Breast epithelium (tissue), 4 donors: ENCODE measurements around the gene CHMP1B. TPM values are rescaled to one million over a fixed set of nuclear protein-coding genes. Genes with fewer than 3 reads are reported as not detected.
"Not testable (repeated sequence)": the region's sequence is repeated elsewhere in the genome, so short reads cannot be mapped to it uniquely, and the experiment has no call there.

Experiments used
- DNase-seq, 2 donors: peaks; one replicate each; pipeline ENCODE4 v3.0.0-alpha.2; 2019; ENCODE audit warnings: low spot score in 2 of 2
- H3K27ac ChIP-seq, 2 donors: fragments of 200-600 bp; sonication (generic) in 1 of 2; one replicate each; pipeline ENCODE4 v1.5.1; 2016 to 2019; ENCODE audit warnings: mild to moderate bottlenecking in 1 of 2
- H3K27me3 ChIP-seq, 2 donors: fragments of 200-600 bp; sonication (generic) in 1 of 2; one replicate each; pipeline versions ENCODE4 v1.5.1 to v1.6.0; 2017 to 2019; ENCODE audit warnings: control low read depth in 1 of 2, mild to moderate bottlenecking in 1 of 2
- H3K36me3 ChIP-seq: fragments of 200-600 bp; one replicate; pipeline ENCODE4 v1.5.1; 2019
- H3K4me1 ChIP-seq, 2 donors: fragments of 200-600 bp; sonication (generic); one replicate each; pipeline ENCODE4 v1.5.1; 2016 to 2019; ENCODE audit warnings: control low read depth in 1 of 2
- H3K4me3 ChIP-seq, 3 donors: fragments of 200-600 bp; sonication (generic); 1 replicate in 2 of 3; 2 replicates in 1 of 3; pipeline ENCODE4 v1.5.1; 2016 to 2019; ENCODE audit warnings: mild to moderate bottlenecking in 3 of 3, moderate library complexity in 2 of 3
- H3K9me3 ChIP-seq, 2 donors: fragments of 200-600 bp; sonication (generic) in 1 of 2; one replicate each; pipeline ENCODE4 v1.5.1; 2016 to 2019; ENCODE audit warnings: control low read depth in 1 of 2
- POLR2A ChIP-seq: fragments of 450-650 bp; IDR thresholded peaks from one replicate; pipeline ENCODE4 v1.6.1; 2016; ENCODE audit warnings: antibody characterized with exemption, mild to moderate bottlenecking, moderate library complexity
- POLR2AphosphoS5 ChIP-seq, 3 donors: sonication (generic); formaldehyde crosslinking; IDR thresholded peaks; one replicate each; pipeline ENCODE4 v1.6.1; 2017; ENCODE audit warnings: antibody characterized with exemption in 3 of 3
- intact Hi-C: fragments of 100-400 bp; cut with DNase I; formaldehyde crosslinking; loops from one replicate; pipeline ENCODE4 v1.15.1; 2023; ENCODE audit warnings: low total_unique reads
- total RNA-seq, 3 donors: library from RNA; depleted of rRNA; stranded (reverse); fragments of >200 nt; gene quantifications; one replicate each; pipeline ENCODE4 v1.1.0, GENCODE V29; 2016
- TF ChIP-seq, protein P1 (sequence below), 3 donors: fragments of 450-650 bp; IDR thresholded peaks; one replicate each; pipeline ENCODE4 v1.5.1; 2016 to 2017; ENCODE audit warnings: antibody characterized with exemption in 3 of 3, mild to moderate bottlenecking in 3 of 3, moderate library complexity in 3 of 3

CHMP1B gene
- total RNA-seq, 3 donors from 2014 or later, result 41.0 to 63.4 (median 44.8) TPM

- no peaks in the 10 kb centered on the region for H3K9me3 ChIP-seq
- H3K36me3 ChIP-seq, result no peaks in the 10 kb centered on the region
- peak overlapping the region; percentile 85 to 95 (median 90) for H3K4me3 ChIP-seq
- H3K27me3 ChIP-seq, result no peaks in the 10 kb centered on the region
- TF ChIP-seq POLR2A, result no peak
- TF ChIP-seq POLR2AphosphoS5 (IDR thresholded peaks at IDR 0.05), result no peak
- TF ChIP-seq, protein P1, sequence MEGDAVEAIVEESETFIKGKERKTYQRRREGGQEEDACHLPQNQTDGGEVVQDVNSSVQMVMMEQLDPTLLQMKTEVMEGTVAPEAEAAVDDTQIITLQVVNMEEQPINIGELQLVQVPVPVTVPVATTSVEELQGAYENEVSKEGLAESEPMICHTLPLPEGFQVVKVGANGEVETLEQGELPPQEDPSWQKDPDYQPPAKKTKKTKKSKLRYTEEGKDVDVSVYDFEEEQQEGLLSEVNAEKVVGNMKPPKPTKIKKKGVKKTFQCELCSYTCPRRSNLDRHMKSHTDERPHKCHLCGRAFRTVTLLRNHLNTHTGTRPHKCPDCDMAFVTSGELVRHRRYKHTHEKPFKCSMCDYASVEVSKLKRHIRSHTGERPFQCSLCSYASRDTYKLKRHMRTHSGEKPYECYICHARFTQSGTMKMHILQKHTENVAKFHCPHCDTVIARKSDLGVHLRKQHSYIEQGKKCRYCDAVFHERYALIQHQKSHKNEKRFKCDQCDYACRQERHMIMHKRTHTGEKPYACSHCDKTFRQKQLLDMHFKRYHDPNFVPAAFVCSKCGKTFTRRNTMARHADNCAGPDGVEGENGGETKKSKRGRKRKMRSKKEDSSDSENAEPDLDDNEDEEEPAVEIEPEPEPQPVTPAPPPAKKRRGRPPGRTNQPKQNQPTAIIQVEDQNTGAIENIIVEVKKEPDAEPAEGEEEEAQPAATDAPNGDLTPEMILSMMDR (IDR thresholded peaks at IDR 0.05), result no peak
- intact Hi-C loops, result loop anchor here (5.0 kb wide), 1 partner anchor 1378 kb away; no protein-coding TSS in a partner anchor
- H3K4me1 ChIP-seq, result peaks cover 0 to 5% of the 10 kb centered on the region in 2 donors
- peak overlapping the region; percentile 94 to 99 for H3K27ac ChIP-seq
- DNase-seq, result no peak
These were observed 430 bp upstream of the CHMP1B start for GRCh38 chr18:11850821-11851145.

- no peaks in the 10 kb centered on the region for H3K27me3 ChIP-seq
- H3K27ac ChIP-seq, result peak overlapping the region; percentile 94 to 99
- peak overlapping the region; percentile 85 to 95 (median 90) for H3K4me3 ChIP-seq
- peaks cover 0 to 5% of the 10 kb centered on the region in 2 donors for H3K4me1 ChIP-seq
- intact Hi-C loops, result loop anchor here (5.0 kb wide), 1 partner anchor 1380 kb away; no protein-coding TSS in a partner anchor
- peak in 1 of 2 donors; percentile 30 for DNase-seq
- no peaks in the 10 kb centered on the region for H3K9me3 ChIP-seq
- TF ChIP-seq, protein P1 (IDR thresholded peaks at IDR 0.05), result no peak
- TF ChIP-seq POLR2A, result no peak
- TF ChIP-seq POLR2AphosphoS5 (IDR thresholded peaks at IDR 0.05), result no peak
- H3K36me3 ChIP-seq, result no peaks in the 10 kb centered on the region
These were observed 659 bp downstream of the CHMP1B start for GRCh38 chr18:11851806-11852337.

DNA sequence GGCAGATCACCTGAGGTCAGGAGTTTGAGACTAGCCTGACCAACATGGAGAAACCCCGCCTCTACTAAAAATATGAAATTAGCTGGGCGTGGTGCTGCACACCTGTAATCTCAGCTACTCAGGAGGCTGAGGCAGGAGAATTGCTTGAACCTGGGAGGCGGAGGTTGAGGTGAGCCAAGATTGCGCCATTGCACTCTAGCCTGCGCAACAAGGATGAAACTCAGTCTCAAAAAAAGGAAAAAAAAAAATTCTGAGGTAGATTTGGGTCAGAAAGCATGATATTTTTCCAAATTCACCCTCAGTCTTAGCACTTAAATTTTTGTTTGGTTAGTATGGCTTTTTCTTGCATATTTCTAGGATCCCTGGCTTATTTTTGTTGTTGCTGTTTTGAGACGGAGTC is 3.3 kb downstream of the CHMP1B start:
- H3K27ac ChIP-seq, H3K4me3 ChIP-seq, H3K4me1 ChIP-seq, H3K27me3 ChIP-seq, H3K36me3 ChIP-seq, DNase-seq, H3K9me3 ChIP-seq: not testable (repeated sequence)
- intact Hi-C loops, result loop anchor here (5.0 kb wide), 1 partner anchor 1382 kb away; no protein-coding TSS in a partner anchor

- H3K27ac ChIP-seq, result peak overlapping the region in 1 of 2 donors; percentile 13
- H3K4me3 ChIP-seq, result no peak overlapping the region
- H3K27me3 ChIP-seq, result no peaks in the 10 kb centered on the region
- H3K4me1 ChIP-seq, result no peaks in the 10 kb centered on the region
- no peak for DNase-seq
- TF ChIP-seq, protein P1 (IDR thresholded peaks at IDR 0.05), result no peak
- TF ChIP-seq POLR2AphosphoS5 (IDR thresholded peaks at IDR 0.05) (no peak), POLR2A (no peak)
- no peaks in the 10 kb centered on the region for H3K9me3 ChIP-seq
- intact Hi-C loops, result no loop called here
- no peaks in the 10 kb centered on the region for H3K36me3 ChIP-seq
These were observed 6.1 kb downstream of the CHMP1B start for GRCh38 chr18:11857177-11857887.

DNA sequence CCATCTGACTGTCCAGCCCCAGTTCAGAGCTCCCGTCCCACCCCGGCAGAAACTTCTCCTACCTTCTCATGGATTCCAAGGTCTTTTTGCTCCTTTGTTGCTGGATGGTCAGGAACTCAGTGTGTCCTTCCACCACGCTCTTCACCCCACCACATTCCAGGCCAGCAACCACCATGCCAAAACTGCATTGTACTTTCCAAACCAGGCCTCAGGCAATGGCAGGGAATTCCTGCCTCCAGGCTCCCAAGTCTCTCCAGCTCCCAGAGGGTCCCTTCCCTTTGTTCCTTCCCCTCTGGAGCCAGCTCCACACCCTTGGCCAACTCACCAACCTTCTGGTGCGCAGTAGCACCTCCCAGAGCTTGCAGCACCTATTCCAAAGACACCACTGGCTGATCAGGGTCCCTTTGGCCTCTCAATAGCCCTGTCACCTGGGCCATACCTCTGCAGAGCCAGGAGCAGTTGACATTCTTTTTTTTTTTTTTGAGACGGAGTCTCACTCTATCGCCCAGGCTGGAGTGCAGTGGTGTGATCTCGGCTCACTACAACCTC is 8.1 kb downstream of the CHMP1B start:
- H3K27me3 ChIP-seq, result no peaks in the 10 kb centered on the region
- no peak for DNase-seq
- no peak overlapping the region for H3K27ac ChIP-seq
- intact Hi-C loops, result no loop called here
- TF ChIP-seq, protein P1 (IDR thresholded peaks at IDR 0.05), result no peak
- no peak for TF ChIP-seq POLR2A
- TF ChIP-seq POLR2AphosphoS5 (IDR thresholded peaks at IDR 0.05), result no peak
- no peaks in the 10 kb centered on the region for H3K36me3 ChIP-seq
- H3K4me1 ChIP-seq, result no peaks in the 10 kb centered on the region
- no peak overlapping the region for H3K4me3 ChIP-seq
- H3K9me3 ChIP-seq, result no peaks in the 10 kb centered on the region
